HG02970 (cell line): ENCODE results near the gene SOX21.

Experiments used
- ATAC-seq: cut with Tn5 transposase; IDR thresholded peaks from one replicate; pipeline ENCODE4 v1.9.1; 2021; ENCODE audit warnings: mild to moderate bottlenecking, moderate library complexity, moderate number of reproducible peaks; ENCODE audit not compliant: unreplicated experiment, low FRiP score

The SOX21 gene

GRCh38 chr13:94682229-94682628 is 30.1 kb downstream of the SOX21 start:
- ATAC-seq: no peak

GRCh38 chr13:94679614-94680013 is 32.7 kb downstream of the SOX21 start:
- ATAC-seq: no peak

- ATAC-seq: no peak
These were observed 33.5 kb downstream of the SOX21 start for GRCh38 chr13:94678845-94679244.

GRCh38 chr13:94677799-94678198 is 34.5 kb downstream of the SOX21 start:
- ATAC-seq: no peak

GRCh38 chr13:94674609-94675348 is 37.6 kb downstream of the SOX21 start:
- no peak for ATAC-seq

- no peak for ATAC-seq
These were observed 38.5 kb downstream of the SOX21 start for GRCh38 chr13:94673851-94674250.

- no peak for ATAC-seq
These were observed 39.9 kb downstream of the SOX21 start for GRCh38 chr13:94672400-94672799.

- no peak for ATAC-seq
These were observed 45.2 kb downstream of the SOX21 start for GRCh38 chr13:94667190-94667589.

GRCh38 chr13:94666065-94666464 is 46.3 kb downstream of the SOX21 start:
- no peak for ATAC-seq

GRCh38 chr13:94664889-94665288 is 47.5 kb downstream of the SOX21 start:
- ATAC-seq: no peak

GRCh38 chr13:94662274-94662945 is 49.9 kb downstream of the SOX21 start:
- ATAC-seq: no peak

GRCh38 chr13:94661406-94661805 is 50.9 kb downstream of the SOX21 start:
- no peak for ATAC-seq

GRCh38 chr13:94660695-94661326 is 51.5 kb downstream of the SOX21 start:
- no peak for ATAC-seq
